Thoracic aorta (tissue), 2 donors: ENCODE data around the gene LRMDA. TPM values are rescaled to one million over a fixed set of nuclear protein-coding genes. Genes with fewer than 3 reads are reported as not detected.

Source experiments
- ATAC-seq: fragments of 150-250 bp; one replicate; pipeline ENCODE4 v1.8.0; 2017; ENCODE audit warnings: low read depth; ENCODE audit not compliant: insufficient number of reproducible peaks, low FRiP score
- DNase-seq: peaks from one replicate; pipeline ENCODE4 v3.0.0-alpha.2; 2020; ENCODE audit warnings: low spot score
- H3K27ac ChIP-seq, 2 donors: fragments of 200-600 bp; sonication (generic); 1 replicate in 1 of 2; 2 replicates in 1 of 2; pipeline ENCODE4 v1.5.1; 2016; ENCODE audit warnings: mild to moderate bottlenecking in 2 of 2, moderate library complexity in 2 of 2
- H3K27me3 ChIP-seq: fragments of 200-600 bp; sonication (generic); replicated peaks from 2 replicates; pipeline ENCODE4 v1.6.0; 2016; ENCODE audit warnings: mild to moderate bottlenecking; ENCODE audit not compliant: insufficient read depth
- H3K36me3 ChIP-seq: fragments of 200-600 bp; sonication (generic); one replicate; pipeline ENCODE4 v1.5.1; 2016
- H3K4me1 ChIP-seq, 2 donors: fragments of 200-600 bp; sonication (generic); 1 replicate in 1 of 2; 2 replicates in 1 of 2; pipeline versions ENCODE4 v1.5.1 to v1.6.0; 2016; ENCODE audit warnings: low read depth in 2 of 2, mild to moderate bottlenecking in 1 of 2; ENCODE audit not compliant: control insufficient read depth in 1 of 2
- H3K4me3 ChIP-seq: fragments of 200-600 bp; sonication (generic); 2 replicates; pipeline ENCODE4 v1.5.1; 2016; ENCODE audit warnings: mild to moderate bottlenecking
- H3K9me3 ChIP-seq: fragments of 200-600 bp; sonication (generic); 2 replicates; pipeline ENCODE4 v1.5.1; 2016
- total RNA-seq, 2 donors: library from RNA; depleted of rRNA; stranded (reverse); fragments of >200 nt; gene quantifications; one replicate each; pipeline versions ENCODE4 v1.1.0 to v1.2.3, GENCODE V29; 2016
- TF ChIP-seq, protein P1 (sequence below): fragments of 200-600 bp; sonication (generic); IDR thresholded peaks from one replicate; pipeline ENCODE4 v1.5.1; 2019; ENCODE audit warnings: antibody characterized with exemption

The LRMDA gene
- total RNA-seq, 2 donors from 2014 or later: 8.3 to 36.6 TPM

DNA sequence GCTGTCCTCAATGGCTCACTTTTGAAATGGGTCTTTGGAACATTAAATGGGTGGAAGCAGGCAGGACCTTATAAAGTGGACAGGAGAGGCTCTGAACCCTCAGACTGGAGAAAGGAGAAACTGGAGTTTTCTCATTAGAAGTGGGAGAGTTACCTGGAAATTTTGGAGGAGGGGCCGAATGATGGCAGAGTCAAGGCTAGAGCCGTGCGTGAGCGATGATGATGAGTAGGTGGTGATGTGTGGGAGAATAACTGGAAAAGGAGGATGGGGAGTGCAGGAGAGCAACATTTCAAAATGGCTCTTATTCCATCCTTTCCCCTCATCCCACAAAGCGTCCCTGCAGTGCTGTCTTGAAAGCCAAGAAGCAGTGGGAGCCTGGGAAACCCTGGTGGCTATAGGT, 274.0 kb downstream of the LRMDA start:
- H3K27ac ChIP-seq: no peak overlapping the region
- H3K36me3 ChIP-seq: no peaks in the 10 kb centered on the region
- H3K4me1 ChIP-seq: no peaks in the 10 kb centered on the region
- H3K9me3 ChIP-seq: no peaks in the 10 kb centered on the region
- DNase-seq: no peak
- no peaks in the 10 kb centered on the region for H3K27me3 ChIP-seq
- ATAC-seq: no peak
- H3K4me3 ChIP-seq: no peak overlapping the region
- TF ChIP-seq, protein P1, sequence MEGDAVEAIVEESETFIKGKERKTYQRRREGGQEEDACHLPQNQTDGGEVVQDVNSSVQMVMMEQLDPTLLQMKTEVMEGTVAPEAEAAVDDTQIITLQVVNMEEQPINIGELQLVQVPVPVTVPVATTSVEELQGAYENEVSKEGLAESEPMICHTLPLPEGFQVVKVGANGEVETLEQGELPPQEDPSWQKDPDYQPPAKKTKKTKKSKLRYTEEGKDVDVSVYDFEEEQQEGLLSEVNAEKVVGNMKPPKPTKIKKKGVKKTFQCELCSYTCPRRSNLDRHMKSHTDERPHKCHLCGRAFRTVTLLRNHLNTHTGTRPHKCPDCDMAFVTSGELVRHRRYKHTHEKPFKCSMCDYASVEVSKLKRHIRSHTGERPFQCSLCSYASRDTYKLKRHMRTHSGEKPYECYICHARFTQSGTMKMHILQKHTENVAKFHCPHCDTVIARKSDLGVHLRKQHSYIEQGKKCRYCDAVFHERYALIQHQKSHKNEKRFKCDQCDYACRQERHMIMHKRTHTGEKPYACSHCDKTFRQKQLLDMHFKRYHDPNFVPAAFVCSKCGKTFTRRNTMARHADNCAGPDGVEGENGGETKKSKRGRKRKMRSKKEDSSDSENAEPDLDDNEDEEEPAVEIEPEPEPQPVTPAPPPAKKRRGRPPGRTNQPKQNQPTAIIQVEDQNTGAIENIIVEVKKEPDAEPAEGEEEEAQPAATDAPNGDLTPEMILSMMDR: no peak

DNA sequence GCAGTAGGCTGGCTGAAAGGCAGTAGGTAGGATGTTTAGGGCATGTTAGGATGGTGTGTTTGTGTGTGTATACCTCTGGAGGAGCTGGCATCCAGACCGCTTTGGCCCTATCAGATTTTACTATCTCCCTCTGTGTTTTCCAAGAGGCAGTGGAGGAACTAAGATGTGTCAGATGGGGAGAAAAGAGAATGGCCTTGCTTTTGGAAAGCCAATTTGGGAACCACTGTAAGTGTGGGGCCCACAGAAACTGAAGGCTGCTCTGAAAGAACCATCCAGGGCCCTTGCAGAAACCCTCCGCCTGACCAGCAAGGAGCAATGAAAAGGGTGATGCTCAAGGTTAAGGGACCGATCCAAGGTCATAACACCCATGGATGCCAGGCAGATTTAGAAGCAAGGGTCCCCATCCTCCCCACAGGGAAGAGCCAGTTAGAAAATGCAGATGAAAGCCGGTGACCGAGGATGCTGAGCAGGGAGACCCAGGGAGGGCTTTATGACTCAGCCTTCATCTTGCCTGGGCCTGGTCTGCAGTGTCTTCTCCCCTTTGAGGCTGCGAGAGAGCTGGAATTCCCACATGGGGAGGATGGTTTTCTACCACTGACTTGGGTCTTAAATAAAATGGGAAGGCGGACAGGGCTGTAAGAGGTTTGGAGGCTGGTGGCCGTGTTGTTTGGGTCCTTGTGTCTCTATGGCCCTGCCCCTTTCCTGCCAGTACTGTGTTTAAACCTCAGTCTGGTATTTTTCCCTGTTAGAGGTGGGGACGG, 275.8 kb downstream of the LRMDA start:
- DNase-seq: no peak
- Histone ChIP-seq H3K4me3 (no peak overlapping the region), H3K27me3 (no peaks in the 10 kb centered on the region), H3K27ac (no peak overlapping the region), H3K4me1 (no peaks in the 10 kb centered on the region), H3K36me3 (no peaks in the 10 kb centered on the region), H3K9me3 (no peaks in the 10 kb centered on the region)
- ATAC-seq: no peak
- TF ChIP-seq, protein P1: no peak

DNA sequence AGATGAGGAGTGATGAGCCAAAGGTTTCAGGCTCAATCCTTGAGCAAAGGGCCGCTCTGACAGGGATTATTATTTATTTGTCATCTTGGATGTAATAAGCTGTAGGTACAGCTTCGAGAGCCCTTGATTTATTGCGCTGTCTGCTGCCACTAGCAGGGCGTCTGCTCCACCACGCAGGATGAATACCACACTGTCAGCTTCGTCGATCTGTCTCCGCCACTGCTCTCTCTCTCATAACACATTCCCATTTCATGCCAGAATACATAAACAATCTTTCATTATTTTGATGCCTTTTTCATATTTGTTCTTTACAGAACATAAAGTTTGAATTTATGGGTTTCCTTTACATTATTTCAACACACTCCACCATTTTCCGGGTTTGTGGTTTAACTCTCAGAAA, 276.6 kb downstream of the LRMDA start:
- Histone ChIP-seq H3K9me3 (no peaks in the 10 kb centered on the region), H3K27ac (no peak overlapping the region), H3K36me3 (no peaks in the 10 kb centered on the region), H3K4me1 (no peaks in the 10 kb centered on the region), H3K27me3 (no peaks in the 10 kb centered on the region), H3K4me3 (no peak overlapping the region)
- DNase-seq (no peak), ATAC-seq (no peak)
- TF ChIP-seq, protein P1: no peak

DNA sequence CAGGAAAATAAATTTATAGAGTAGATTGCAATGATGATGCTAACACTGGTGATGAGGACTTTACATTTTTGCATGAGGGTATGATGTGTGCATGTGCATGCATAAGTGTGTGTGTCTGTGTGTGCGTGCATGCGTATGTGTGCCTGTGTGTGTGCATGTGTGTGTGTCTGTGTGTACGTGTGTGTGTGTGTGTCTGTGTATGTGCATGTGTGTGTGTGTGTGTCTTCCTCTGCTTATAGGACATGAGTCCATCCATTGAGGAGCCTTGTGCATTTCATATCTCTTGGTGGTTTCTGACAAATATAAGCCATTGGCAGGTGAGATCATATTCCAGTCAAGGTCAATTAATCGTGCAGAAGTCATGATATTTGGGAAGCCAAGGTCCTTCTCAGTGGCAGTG, 277.8 kb downstream of the LRMDA start:
- no peaks in the 10 kb centered on the region for H3K27me3 ChIP-seq
- no peaks in the 10 kb centered on the region for H3K9me3 ChIP-seq
- TF ChIP-seq, protein P1: no peak
- no peak overlapping the region for H3K27ac ChIP-seq
- DNase-seq (no peak), ATAC-seq (no peak)
- no peak overlapping the region for H3K4me3 ChIP-seq
- no peaks in the 10 kb centered on the region for H3K4me1 ChIP-seq
- no peaks in the 10 kb centered on the region for H3K36me3 ChIP-seq

DNA sequence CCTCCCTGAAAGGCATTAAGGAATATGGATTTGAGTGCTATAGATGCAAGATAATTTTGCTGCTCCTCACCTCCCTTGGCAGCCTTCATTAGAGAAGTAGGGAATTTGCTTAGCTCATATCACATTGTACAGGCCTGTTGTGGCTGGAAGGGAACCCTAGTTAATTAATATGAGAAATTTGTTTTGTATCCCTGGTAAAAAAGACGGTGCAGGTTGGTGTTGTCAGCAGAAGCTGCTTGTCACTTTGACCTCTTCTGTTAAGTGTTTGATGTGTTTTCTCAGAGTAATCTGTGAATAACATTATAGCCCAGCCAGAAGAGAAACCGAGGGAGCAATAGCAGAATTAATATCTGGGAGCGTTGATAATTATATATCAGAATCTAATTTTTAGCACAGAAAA, 278.4 kb downstream of the LRMDA start:
- Histone ChIP-seq H3K4me1 (no peaks in the 10 kb centered on the region), H3K4me3 (no peak overlapping the region), H3K9me3 (no peaks in the 10 kb centered on the region), H3K27me3 (no peaks in the 10 kb centered on the region), H3K36me3 (no peaks in the 10 kb centered on the region), H3K27ac (no peak overlapping the region)
- ATAC-seq: no peak
- TF ChIP-seq, protein P1: no peak
- DNase-seq: no peak
